H1 (cell line): ENCODE data around the gene RHOBTB1. TPM values are rescaled to one million over a fixed set of nuclear protein-coding genes. Genes with fewer than 3 reads are reported as not detected.

Experiments
- CTCF ChIA-PET: fragments of 300-600 bp; sonication (Branson Sonifier 250); formaldehyde crosslinking; loops from one replicate; lab custom pipeline; 2021; ENCODE audit not compliant: partially characterized antibody; lab: Charles Lee
- POLR2A ChIA-PET: fragments of 300-600 bp; sonication (Branson Sonifier 250); formaldehyde crosslinking; loops from one replicate; lab custom pipeline; 2021; ENCODE audit warnings: inconsistent platforms; ENCODE audit not compliant: partially characterized antibody; lab: Charles Lee
- DNase-seq, 2 experiments: peaks; one replicate each; pipeline versions ENCODE4 v3.0.0 to v3.0.0-alpha.2; 2010 to 2022; ENCODE audit warnings: low spot score in 2 of 2, low read depth in 1 of 2, mixed read lengths in 1 of 2
- FAIRE-seq: peaks from 2 replicates; lab custom pipeline; 2011; peaks lifted over from hg19 to GRCh38; lab: Jason Lieb, UNC
- H2AFZ ChIP-seq: 2 replicates; pipeline ENCODE4 v1.8.1; 2012; ENCODE audit warnings: low read length, inconsistent platforms
- H2AK5ac ChIP-seq: 2 replicates; pipeline ENCODE4 v1.6.1; 2013; ENCODE audit warnings: low read depth, low read length
- H2BK120ac ChIP-seq: replicated peaks from 2 replicates; pipeline ENCODE3; 2013; ENCODE audit warnings: low read depth, low read length, inconsistent platforms
- H2BK12ac ChIP-seq: 2 replicates; pipeline ENCODE4 v1.6.1; 2013; ENCODE audit warnings: low read depth, low read length
- H2BK15ac ChIP-seq: 2 replicates; pipeline ENCODE4 v1.6.1; 2013; ENCODE audit warnings: low read length
- H2BK20ac ChIP-seq: 2 replicates; pipeline ENCODE4 v1.6.1; 2013; ENCODE audit warnings: low read length
- H2BK5ac ChIP-seq: 2 replicates; pipeline ENCODE4 v1.6.1; 2013; ENCODE audit warnings: low read depth, low read length
- H3K14ac ChIP-seq: 2 replicates; pipeline ENCODE4 v1.6.1; 2013; ENCODE audit warnings: inconsistent platforms; ENCODE audit not compliant: insufficient read length
- H3K18ac ChIP-seq: 2 replicates; pipeline ENCODE4 v1.6.1; 2013; ENCODE audit warnings: low read length; ENCODE audit errors: extremely low read depth
- H3K23ac ChIP-seq: 2 replicates; pipeline ENCODE4 v1.6.1; 2013; ENCODE audit warnings: inconsistent platforms; ENCODE audit not compliant: insufficient read length
- H3K23me2 ChIP-seq: 2 replicates; pipeline ENCODE4 v1.6.1; 2013; ENCODE audit warnings: low read depth, low read length
- H3K27ac ChIP-seq: 2 replicates; pipeline ENCODE4 v1.6.1; 2011; ENCODE audit warnings: low read depth, low read length, inconsistent platforms
- H3K27me3 ChIP-seq, 4 experiments: replicated peaks in 1 of 4; 1 replicate in 1 of 4; 2 replicates in 3 of 4; pipeline versions ENCODE4 v1.6.1 to v1.8.1; 2011 to 2013; ENCODE audit warnings: low read length in 3 of 4, mild to moderate bottlenecking in 3 of 4, inconsistent platforms in 2 of 4, mixed read lengths in 2 of 4, moderate library complexity in 1 of 4; ENCODE audit not compliant: control insufficient read depth in 3 of 4, insufficient read depth in 3 of 4; ENCODE audit errors: extremely low read depth in 1 of 4
- H3K36me3 ChIP-seq, 4 experiments: 2 replicates each; pipeline versions ENCODE4 v1.6.1 to v1.8.1; 2011 to 2013; ENCODE audit warnings: mild to moderate bottlenecking in 4 of 4, low read length in 3 of 4, moderate library complexity in 2 of 4, control low read depth in 1 of 4, inconsistent platforms in 1 of 4; ENCODE audit not compliant: insufficient read depth in 4 of 4, control insufficient read depth in 2 of 4
- H3K4ac ChIP-seq: replicated peaks from 2 replicates; pipeline ENCODE3; 2013; ENCODE audit warnings: low read length, low read depth, mixed read lengths, inconsistent platforms; ENCODE audit not compliant: insufficient read length
- H3K4me1 ChIP-seq, 4 experiments: replicated peaks in 1 of 4; 1 replicate in 1 of 4; 2 replicates in 3 of 4; pipeline versions ENCODE4 v1.6.1 to v1.8.1; 2011 to 2013; ENCODE audit warnings: low read length in 3 of 4, inconsistent platforms in 2 of 4, mixed read lengths in 1 of 4; ENCODE audit not compliant: insufficient read depth in 4 of 4, control insufficient read depth in 3 of 4
- H3K4me2 ChIP-seq, 2 experiments: 2 replicates each; pipeline versions ENCODE4 v1.6.1 to v1.8.1; 2011 to 2013; ENCODE audit warnings: low read depth in 2 of 2, low read length in 2 of 2, control low read depth in 1 of 2, inconsistent platforms in 1 of 2, mild to moderate bottlenecking in 1 of 2; ENCODE audit not compliant: insufficient read depth in 1 of 2
- H3K4me3 ChIP-seq, 4 experiments: fragments of 200-600, 300-600 bp in 1 of 4; sonication (generic), shearing (Covaris generic), sonication (Bioruptor Twin) in 1 of 4; 2 replicates each; pipeline versions ENCODE4 v1.5.1 to v1.8.1; 2011 to 2016; ENCODE audit warnings: low read length in 4 of 4, low read depth in 3 of 4, control low read depth in 2 of 4, inconsistent platforms in 2 of 4, mild to moderate bottlenecking in 2 of 4, mixed read lengths in 1 of 4, moderate library complexity in 1 of 4; ENCODE audit not compliant: insufficient read depth in 2 of 4; ENCODE audit errors: extremely low read depth in 1 of 4
- H3K56ac ChIP-seq: replicated peaks from 2 replicates; pipeline ENCODE3; 2013; ENCODE audit warnings: low read depth, mild to moderate bottlenecking, mixed read lengths, low read length, inconsistent platforms; ENCODE audit not compliant: insufficient read length
- H3K79me1 ChIP-seq: 2 replicates; pipeline ENCODE4 v1.6.1; 2013; ENCODE audit warnings: low read depth, low read length, control low read depth
- H3K79me2 ChIP-seq, 2 experiments: 2 replicates each; pipeline versions ENCODE4 v1.6.1 to v1.8.1; 2012 to 2013; ENCODE audit warnings: low read length in 2 of 2, mild to moderate bottlenecking in 2 of 2, inconsistent platforms in 1 of 2; ENCODE audit not compliant: insufficient read depth in 2 of 2, control insufficient read depth in 1 of 2
- H3K9ac ChIP-seq, 4 experiments: replicated peaks in 1 of 4; 1 replicate in 1 of 4; 2 replicates in 3 of 4; pipeline versions ENCODE4 v1.6.1 to v1.8.1; 2011 to 2013; ENCODE audit warnings: low read depth in 3 of 4, low read length in 3 of 4, control low read depth in 2 of 4, mild to moderate bottlenecking in 2 of 4, moderate library complexity in 2 of 4, inconsistent platforms in 1 of 4; ENCODE audit errors: extremely low read depth in 1 of 4
- H3K9me3 ChIP-seq, 2 experiments: 2 replicates each; pipeline versions ENCODE4 v1.6.1 to v1.8.1; 2012 to 2013; ENCODE audit warnings: mild to moderate bottlenecking in 2 of 2, moderate library complexity in 2 of 2, control low read depth in 1 of 2, inconsistent platforms in 1 of 2, low read depth in 1 of 2, low read length in 1 of 2, mixed read lengths in 1 of 2; ENCODE audit not compliant: insufficient read depth in 2 of 2
- H4K20me1 ChIP-seq, 2 experiments: replicated peaks in 1 of 2; 2 replicates each; pipeline versions ENCODE3 to v1.8.1; 2011 to 2013; ENCODE audit warnings: inconsistent platforms in 2 of 2, low read length in 2 of 2, mild to moderate bottlenecking in 1 of 2; ENCODE audit not compliant: insufficient read depth in 2 of 2, control insufficient read depth in 1 of 2
- H4K5ac ChIP-seq: 2 replicates; pipeline ENCODE4 v1.6.1; 2013; ENCODE audit warnings: low read length, low read depth, mixed read lengths, inconsistent platforms; ENCODE audit not compliant: insufficient read length
- H4K8ac ChIP-seq: 2 replicates; pipeline ENCODE4 v1.8.0; 2013; ENCODE audit warnings: mild to moderate bottlenecking, moderate library complexity, low read length, inconsistent platforms; ENCODE audit not compliant: insufficient read depth; ENCODE audit errors: extremely low read depth
- H4K91ac ChIP-seq: replicated peaks from 2 replicates; pipeline ENCODE3; 2013; ENCODE audit warnings: low read length, mixed read lengths, inconsistent platforms; ENCODE audit not compliant: insufficient read length
- ASH2L ChIP-seq: fragments of 200-600, 300-600 bp; sonication (generic); IDR thresholded peaks from one replicate; pipeline ENCODE4 v1.7.1; 2017; ENCODE audit warnings: low read length
- BACH1 ChIP-seq: IDR thresholded peaks from 2 replicates; pipeline ENCODE4 v1.6.1; 2012; ENCODE audit warnings: low read length, improper control_type of control experiment
- BCL11A ChIP-seq, 2 experiments: IDR thresholded peaks; one replicate each; pipeline ENCODE4 v1.6.1; 2011; ENCODE audit warnings: low read depth in 2 of 2, low read length in 2 of 2, mild to moderate bottlenecking in 2 of 2
- CTCF ChIP-seq, 3 experiments: IDR thresholded peaks; 1 replicate in 2 of 3; 2 replicates in 1 of 3; pipeline versions ENCODE4 v1.5.1 to v1.6.1; 2011; ENCODE audit warnings: low read length in 3 of 3, mild to moderate bottlenecking in 3 of 3, inconsistent platforms in 2 of 3, low read depth in 1 of 3, moderate library complexity in 1 of 3; ENCODE audit not compliant: insufficient read depth in 1 of 3; ENCODE audit errors: control extremely low read depth in 1 of 3
- EZH2 ChIP-seq: fragments of 200-600 bp; sonication (generic); IDR thresholded peaks from 2 replicates; pipeline ENCODE4 v1.7.1; 2012; ENCODE audit warnings: low read depth, mild to moderate bottlenecking, moderate library complexity, low read length, inconsistent platforms; ENCODE audit not compliant: severe bottlenecking
- NRF1 ChIP-seq: IDR thresholded peaks from 2 replicates; pipeline ENCODE4 v1.6.1; 2011; ENCODE audit warnings: mild to moderate bottlenecking, low read depth, low read length, improper control_type of control experiment
- RBBP5 ChIP-seq: IDR thresholded peaks from 2 replicates; pipeline ENCODE4 v1.7.1; 2012; ENCODE audit warnings: low read depth, mild to moderate bottlenecking, inconsistent platforms, low read length, moderate library complexity, borderline replicate concordance
- SAP30 ChIP-seq: fragments of 300-600 bp; sonication (generic); IDR thresholded peaks from 2 replicates; pipeline ENCODE4 v1.7.1; 2012; ENCODE audit warnings: low read length, moderate library complexity, mild to moderate bottlenecking, inconsistent platforms; ENCODE audit not compliant: insufficient read depth, insufficient replicate concordance
- SP4 ChIP-seq: IDR thresholded peaks from 2 replicates; pipeline ENCODE4 v1.6.1; 2012; ENCODE audit warnings: low read length, inconsistent platforms
- TAF7 ChIP-seq: optimal IDR thresholded peaks from 2 replicates; pipeline ENCODE3; 2011; ENCODE audit warnings: low read depth, mild to moderate bottlenecking, inconsistent platforms, low read length, moderate library complexity, borderline replicate concordance
- TEAD4 ChIP-seq: IDR thresholded peaks from 2 replicates; pipeline ENCODE4 v1.6.1; 2012; ENCODE audit warnings: low read depth, low read length, inconsistent platforms, mixed read lengths
- WGBS, 2 experiments: shearing (Covaris generic) in 1 of 2; methylation state at CpG; one replicate each; pipeline versions ENCODE4 v1.1.6 to v1.1.7; 2013 to 2015; ENCODE audit warnings: low lambda C conversion rate in 2 of 2, mixed read lengths in 2 of 2, inconsistent platforms in 1 of 2, low coverage in 1 of 2, missing lambda C conversion rate in 1 of 2; ENCODE audit not compliant: insufficient replicate concordance in 2 of 2, insufficient coverage in 1 of 2, insufficient read length in 1 of 2; ENCODE audit errors: extremely low coverage in 1 of 2, missing lambda C conversion rate in 1 of 2; 5-methylcytosine and 5-hydroxymethylcytosine counted together
- polyA plus RNA-seq, 7 experiments: library from polyadenylated mRNA; depleted of rRNA in 3 of 7; stranded (reverse) in 5 of 7; unstranded in 2 of 7; fragments of >200 nt in 5 of 7; fragments of 200-250 nt in 2 of 7; gene quantifications; 1 replicate in 5 of 7; 2 replicates in 1 of 7; 4 replicates in 1 of 7; pipeline versions ENCODE4 v1.2.1 to v1.2.3, GENCODE V29; 2011 to 2013; ENCODE audit warnings: missing spikeins in 2 of 7, mixed read lengths in 2 of 7
- total RNA-seq: library from RNA; stranded (reverse); fragmentation: NEBNext Ultra II Directional; extraction: Animal tissue kit (Norgen Biotek cat#: 25700); gene quantifications from 2 replicates; pipeline ENCODE4 v1.2.1, GENCODE V29; 2021

Gene RHOBTB1
- total and polyA plus RNA-seq, 2 of the 8 experiments (the other 6 are each of a cell fraction or from before 2014, with no cell fraction given): 6.1 to 7.4 TPM

- Histone ChIP-seq H4K5ac (peak overlapping the region; percentile 10), H3K4me3 (peak overlapping the region; percentile 69 to 72 (median 71); a peak in 5 of 8 replicates), H3K56ac (no peak overlapping the region), H3K4me2 (peak overlapping the region; percentile 97 to 98), H3K27ac (no peak overlapping the region), H3K23me2 (peaks cover 15% of the 10 kb centered on the region), H2AFZ (0 out of 2 replicates have a peak overlapping the region, but pooled peaks have one; percentile 63), H2BK12ac (no peak overlapping the region), H2BK15ac (no peak overlapping the region; the same call in 1 of the 2 replicates), H4K91ac (peak overlapping the region; percentile 88), H2BK5ac (peak overlapping the region; percentile 35; the same call in 1 of the 2 replicates), H3K9me3 (no peaks in the 10 kb centered on the region), H4K20me1 (no peaks in the 10 kb centered on the region), H3K27me3 (peaks cover 0 to 13% (median 9%) of the 10 kb centered on the region in 4 experiments; a peak in 5 of 7 replicates), H3K14ac (no peak overlapping the region), H2BK20ac (no peak overlapping the region), H3K23ac (no peak overlapping the region), H3K79me1 (no peaks in the 10 kb centered on the region), H3K79me2 (no peaks in the 10 kb centered on the region), H3K36me3 (no peaks in the 10 kb centered on the region), H3K9ac (peak overlapping the region in 2 of 4 experiments; percentile 90 to 93; a peak in 3 of 7 replicates), H3K18ac (peak overlapping the region; percentile 98; the same call in 1 of the 2 replicates), H4K8ac (peak overlapping the region; percentile 98; the same call in 1 of the 2 replicates), H3K4ac (no peak overlapping the region), H2AK5ac (no peak overlapping the region), H2BK120ac (no peak overlapping the region), H3K4me1 (peaks cover 3 to 9% (median 5%) of the 10 kb centered on the region in 4 experiments; a peak in 6 of 7 replicates)
- WGBS, 2 experiments: 61% methylated on average over 4 of the region's 4 CpGs; no CpG with 5 or more reads in 1 of the 2 experiments
- FAIRE-seq (no peak), DNase-seq (no peak)
- TF ChIP-seq TEAD4: no peak
- TF ChIP-seq TAF7: no peak
- TF ChIP-seq NRF1: no peak
- TF ChIP-seq SAP30: no peak
- TF ChIP-seq BACH1: no peak
- no peak for TF ChIP-seq EZH2
- TF ChIP-seq ASH2L: no peak
- no peak for TF ChIP-seq BCL11A (IDR thresholded peaks at IDR 0.05; ENCODE audit: low read depth in 2 of 2, low read length in 2 of 2)
- TF ChIP-seq SP4: no peak
- TF ChIP-seq CTCF (IDR thresholded peaks at IDR 0.05; ENCODE audit: control extremely low read depth in 1 of 3, insufficient read depth in 1 of 3, low read depth in 1 of 3, low read length in 3 of 3): no peak
- TF ChIP-seq RBBP5: no peak
- POLR2A ChIA-PET: interaction anchor here (0.5 to 1.0 kb wide), 5 partner anchors 8 to 132 kb away, joined by 3 read pairs; no protein-coding TSS in a partner anchor
- CTCF ChIA-PET: interaction anchor here (1.0 kb wide), 1 partner anchor 61 kb away, joined by 3 read pairs; no protein-coding TSS in a partner anchor
Observed at GRCh38 chr10:60944910-60945297, 919 bp upstream of the RHOBTB1 start.
